ENCODE results near the gene CSF2.
"Not testable (repeated sequence)": the region's sequence is repeated elsewhere in the genome, so short reads cannot be mapped to it uniquely, and the experiment has no call there.

The CSF2 gene

DNA sequence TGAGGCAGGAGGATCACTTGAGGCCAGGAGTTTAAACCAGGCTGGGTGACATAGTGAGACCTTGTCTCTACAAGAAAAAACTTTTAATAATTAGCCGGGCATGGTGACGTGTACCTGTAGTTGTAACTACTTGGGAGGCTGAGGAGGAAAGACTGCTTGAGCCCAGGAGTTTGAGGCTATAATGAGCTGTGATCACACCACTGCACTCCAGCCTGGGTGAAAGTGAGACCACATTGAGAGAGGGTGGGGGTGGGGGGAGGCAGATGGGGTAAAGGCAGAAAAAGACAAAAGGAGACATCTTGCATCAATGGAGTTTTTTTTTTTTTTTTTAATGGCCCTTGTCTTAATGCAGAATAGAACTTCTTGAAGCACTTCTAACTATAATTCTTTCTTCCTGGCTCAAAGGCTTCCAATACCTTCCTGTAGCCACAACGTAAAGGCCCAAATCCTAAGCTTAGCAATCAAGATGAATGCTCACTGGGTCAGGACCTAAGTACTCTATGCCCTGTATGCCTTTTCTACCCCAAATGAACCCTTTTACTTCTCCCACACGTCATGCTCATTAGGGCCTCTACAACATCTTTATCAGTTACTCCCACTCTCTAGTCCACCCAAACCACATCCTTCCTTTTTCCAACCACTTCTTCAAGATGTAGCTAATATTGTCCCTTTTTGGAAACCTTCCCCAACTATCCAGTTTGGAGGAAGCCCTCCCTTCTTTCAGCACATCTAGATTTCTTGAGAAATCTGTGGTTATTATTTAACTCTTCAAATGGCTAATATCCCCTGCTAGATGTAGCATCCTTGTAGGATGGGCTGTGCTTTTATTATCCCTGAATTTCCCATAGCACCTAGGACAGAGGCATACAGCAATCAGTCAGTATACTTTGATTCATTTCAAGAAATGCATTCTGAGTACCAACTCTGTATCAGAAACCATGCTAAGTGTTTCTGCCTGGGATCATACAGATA, 40.8 kb downstream of the CSF2 start:
- Histone ChIP-seq H4K91ac (ENCODE audit: low read length) (no peak overlapping the region), H2AK5ac (ENCODE audit: low read length, severe bottlenecking) (no peak overlapping the region), H2BK12ac (ENCODE audit: low read length in 2 of 2) (no peak overlapping the region), H3K14ac (ENCODE audit: low read length in 2 of 2) (no peak overlapping the region), H3K79me1 (replicated peaks; ENCODE audit: low read length, poor library complexity, severe bottlenecking) (no peaks in the 10 kb centered on the region), H3K4me1 (ENCODE audit: control insufficient read depth, insufficient read depth, low read depth, low read length) (no peaks in the 10 kb centered on the region), H3K27me3 (ENCODE audit: control insufficient read depth in 1 of 2, insufficient read depth in 1 of 2, low read length in 2 of 2) (no peaks in the 10 kb centered on the region), H3K18ac (ENCODE audit: low read depth in 1 of 2, low read length in 2 of 2) (no peak overlapping the region), H3K4me3 (ENCODE audit: insufficient read depth in 1 of 2, low read depth in 1 of 2, low read length in 2 of 2) (no peak overlapping the region), H2BK120ac (ENCODE audit: low read depth, low read length) (no peak overlapping the region), H3K27ac (ENCODE audit: low read length, poor library complexity, severe bottlenecking) (no peak overlapping the region), H2BK5ac (ENCODE audit: low read depth, low read length, poor library complexity, severe bottlenecking) (no peak overlapping the region), H3K36me3 (ENCODE audit: control insufficient read depth in 1 of 2, insufficient read depth in 2 of 2, low read depth in 1 of 2, low read length in 2 of 2) (no peaks in the 10 kb centered on the region), H3K9me3 (ENCODE audit: control insufficient read depth, low read length) (peaks cover 13% of the 10 kb centered on the region), H3K23ac (ENCODE audit: low read length in 2 of 2) (no peak overlapping the region), H2AFZ (ENCODE audit: low read depth, low read length) (no peak overlapping the region), H3K4ac (ENCODE audit: low read depth in 1 of 2, low read length in 2 of 2) (no peak overlapping the region), H3K9ac (ENCODE audit: low read length) (no peak overlapping the region), H4K8ac (ENCODE audit: low read length) (no peak overlapping the region), H3K4me2 (ENCODE audit: low read length, poor library complexity, severe bottlenecking) (no peak overlapping the region), H2BK15ac (ENCODE audit: low read depth, poor library complexity, severe bottlenecking) (no peak overlapping the region)
- no peak for DNase-seq
- 81% methylated on average over 4 of the region's 4 CpGs for WGBS

GRCh38 chr5:132115375-132115774, 41.8 kb downstream of the CSF2 start:
- Histone ChIP-seq H3K4me2 (ENCODE audit: low read length, poor library complexity, severe bottlenecking) (no peak overlapping the region), H2BK120ac (ENCODE audit: low read depth, low read length) (no peak overlapping the region), H3K36me3 (ENCODE audit: control insufficient read depth in 1 of 2, insufficient read depth in 2 of 2, low read depth in 1 of 2, low read length in 2 of 2) (no peaks in the 10 kb centered on the region), H3K27ac (ENCODE audit: low read length, poor library complexity, severe bottlenecking) (no peak overlapping the region), H2AK5ac (ENCODE audit: low read length, severe bottlenecking) (no peak overlapping the region), H3K14ac (ENCODE audit: low read length in 2 of 2) (no peak overlapping the region), H3K9ac (ENCODE audit: low read length) (no peak overlapping the region), H2BK5ac (ENCODE audit: low read depth, low read length, poor library complexity, severe bottlenecking) (no peak overlapping the region), H3K23ac (ENCODE audit: low read length in 2 of 2) (no peak overlapping the region), H3K9me3 (ENCODE audit: control insufficient read depth, low read length) (peaks cover 13% of the 10 kb centered on the region), H3K27me3 (ENCODE audit: control insufficient read depth in 1 of 2, insufficient read depth in 1 of 2, low read length in 2 of 2) (no peaks in the 10 kb centered on the region), H3K79me1 (replicated peaks; ENCODE audit: low read length, poor library complexity, severe bottlenecking) (no peaks in the 10 kb centered on the region), H3K18ac (ENCODE audit: low read depth in 1 of 2, low read length in 2 of 2) (no peak overlapping the region), H4K91ac (ENCODE audit: low read length) (no peak overlapping the region), H4K8ac (ENCODE audit: low read length) (no peak overlapping the region), H3K4me3 (ENCODE audit: insufficient read depth in 1 of 2, low read depth in 1 of 2, low read length in 2 of 2) (no peak overlapping the region), H2BK12ac (ENCODE audit: low read length in 2 of 2) (no peak overlapping the region), H2BK15ac (ENCODE audit: low read depth, poor library complexity, severe bottlenecking) (no peak overlapping the region), H2AFZ (ENCODE audit: low read depth, low read length) (no peak overlapping the region), H3K4me1 (ENCODE audit: control insufficient read depth, insufficient read depth, low read depth, low read length) (no peaks in the 10 kb centered on the region), H3K4ac (ENCODE audit: low read depth in 1 of 2, low read length in 2 of 2) (no peak overlapping the region)
- no peak for DNase-seq
- WGBS = 100% methylated on average over 1 of the region's 1 CpG

- Histone ChIP-seq H2AK5ac (ENCODE audit: low read length, severe bottlenecking) (no peak overlapping the region), H4K8ac (ENCODE audit: low read length) (no peak overlapping the region), H2AFZ (ENCODE audit: low read depth, low read length) (no peak overlapping the region), H3K27me3 (ENCODE audit: control insufficient read depth in 1 of 2, insufficient read depth in 1 of 2, low read length in 2 of 2) (no peaks in the 10 kb centered on the region), H3K4ac (ENCODE audit: low read depth in 1 of 2, low read length in 2 of 2) (no peak overlapping the region), H3K23ac (ENCODE audit: low read length in 2 of 2) (no peak overlapping the region), H3K36me3 (ENCODE audit: control insufficient read depth in 1 of 2, insufficient read depth in 2 of 2, low read depth in 1 of 2, low read length in 2 of 2) (no peaks in the 10 kb centered on the region), H3K4me2 (ENCODE audit: low read length, poor library complexity, severe bottlenecking) (no peak overlapping the region), H3K14ac (ENCODE audit: low read length in 2 of 2) (no peak overlapping the region), H3K4me1 (ENCODE audit: control insufficient read depth, insufficient read depth, low read depth, low read length) (no peaks in the 10 kb centered on the region), H2BK15ac (ENCODE audit: low read depth, poor library complexity, severe bottlenecking) (no peak overlapping the region), H2BK5ac (ENCODE audit: low read depth, low read length, poor library complexity, severe bottlenecking) (no peak overlapping the region), H3K79me1 (replicated peaks; ENCODE audit: low read length, poor library complexity, severe bottlenecking) (no peaks in the 10 kb centered on the region), H2BK12ac (ENCODE audit: low read length in 2 of 2) (no peak overlapping the region), H3K18ac (ENCODE audit: low read depth in 1 of 2, low read length in 2 of 2) (no peak overlapping the region), H3K9me3 (ENCODE audit: control insufficient read depth, low read length) (peaks cover 13% of the 10 kb centered on the region), H3K4me3 (ENCODE audit: insufficient read depth in 1 of 2, low read depth in 1 of 2, low read length in 2 of 2) (no peak overlapping the region), H4K91ac (ENCODE audit: low read length) (no peak overlapping the region), H3K9ac (ENCODE audit: low read length) (no peak overlapping the region), H2BK120ac (ENCODE audit: low read depth, low read length) (no peak overlapping the region), H3K27ac (ENCODE audit: low read length, poor library complexity, severe bottlenecking) (no peak overlapping the region)
- no peak for DNase-seq
- WGBS = no CpG with 5 or more reads among the region's 2 CpGs
These were observed 42.5 kb downstream of the CSF2 start for GRCh38 chr5:132116072-132116471.

DNA sequence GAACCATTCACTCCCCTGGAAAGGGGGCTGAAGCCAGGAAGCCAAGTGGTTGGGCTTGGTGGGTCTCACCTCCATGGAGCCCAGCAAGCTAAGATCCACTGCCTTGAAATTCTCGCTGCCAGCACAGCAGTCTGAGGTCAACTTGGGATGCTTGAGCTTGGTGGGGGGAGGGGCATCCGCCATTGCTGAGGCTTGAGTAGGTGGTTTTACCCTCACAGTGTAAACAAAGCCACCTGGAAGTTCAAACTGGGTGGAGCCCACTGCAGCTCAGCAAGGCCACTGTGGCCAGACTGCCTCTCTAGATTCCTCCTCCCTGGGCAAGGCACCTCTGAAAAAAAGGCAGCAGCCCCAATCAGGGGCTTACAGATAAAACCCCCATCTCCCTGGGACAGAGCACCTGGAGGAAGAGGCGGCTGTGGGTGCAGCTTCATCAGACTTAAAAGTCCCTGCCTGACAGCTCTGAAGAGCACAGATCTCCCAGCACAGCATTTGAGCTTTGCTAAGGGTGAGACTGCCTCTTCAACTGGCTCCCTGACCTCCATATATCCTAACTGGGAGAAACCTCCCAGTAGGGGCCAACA, 43.4 kb downstream of the CSF2 start:
- H3K27ac ChIP-seq (ENCODE audit: low read length, poor library complexity, severe bottlenecking); H3K9ac ChIP-seq (ENCODE audit: low read length); H3K4me1 ChIP-seq (ENCODE audit: control insufficient read depth, insufficient read depth, low read depth, low read length); H4K91ac ChIP-seq (ENCODE audit: low read length); H2BK12ac ChIP-seq (ENCODE audit: low read length in 2 of 2); H2BK5ac ChIP-seq (ENCODE audit: low read depth, low read length, poor library complexity, severe bottlenecking); DNase-seq; H3K4me2 ChIP-seq (ENCODE audit: low read length, poor library complexity, severe bottlenecking); H3K23ac ChIP-seq (ENCODE audit: low read length in 2 of 2); H3K4me3 ChIP-seq (ENCODE audit: insufficient read depth in 1 of 2, low read depth in 1 of 2, low read length in 2 of 2); H3K14ac ChIP-seq (ENCODE audit: low read length in 2 of 2); H2BK120ac ChIP-seq (ENCODE audit: low read depth, low read length); H2AK5ac ChIP-seq (ENCODE audit: low read length, severe bottlenecking); H3K18ac ChIP-seq (ENCODE audit: low read depth in 1 of 2, low read length in 2 of 2); H3K79me1 ChIP-seq (replicated peaks; ENCODE audit: low read length, poor library complexity, severe bottlenecking); H4K8ac ChIP-seq (ENCODE audit: low read length); H3K4ac ChIP-seq (ENCODE audit: low read depth in 1 of 2, low read length in 2 of 2); H2AFZ ChIP-seq (ENCODE audit: low read depth, low read length); H3K36me3 ChIP-seq (ENCODE audit: control insufficient read depth in 1 of 2, insufficient read depth in 2 of 2, low read depth in 1 of 2, low read length in 2 of 2); H3K27me3 ChIP-seq (ENCODE audit: control insufficient read depth in 1 of 2, insufficient read depth in 1 of 2, low read length in 2 of 2); H2BK15ac ChIP-seq (ENCODE audit: low read depth, poor library complexity, severe bottlenecking): not testable (repeated sequence)
- peaks cover 13% of the 10 kb centered on the region for H3K9me3 ChIP-seq (ENCODE audit: control insufficient read depth, low read length)
- WGBS = 39% methylated on average over 3 of the region's 3 CpGs
